AG09309 (cell line): ENCODE data around the gene CEP97.
A peak's percentile ranks its signal among the peaks of the same experiment; 100 is the strongest.
"Not testable (repeated sequence)": the region's sequence is repeated elsewhere in the genome, so short reads cannot be mapped to it uniquely, and the experiment has no call there.

Experiments
- DNase-seq: peaks from one replicate; pipeline ENCODE4 v3.0.0-alpha.2; 2010; ENCODE audit warnings: low read depth
- H3K4me3 ChIP-seq: 2 replicates; pipeline ENCODE4 v1.5.1; 2011; ENCODE audit warnings: mild to moderate bottlenecking, low read depth, low read length, moderate library complexity; ENCODE audit not compliant: control insufficient read depth
- CTCF ChIP-seq: IDR thresholded peaks from 2 replicates; pipeline ENCODE4 v1.5.1; 2011; ENCODE audit warnings: mild to moderate bottlenecking, low read depth, low read length, inconsistent platforms; ENCODE audit not compliant: insufficient read depth, control insufficient read depth; ENCODE audit errors: missing control alignments

The CEP97 gene

GRCh38 chr3:101693540-101693939, 30.9 kb upstream of the CEP97 start:
- H3K4me3 ChIP-seq, DNase-seq: not testable (repeated sequence)
- peak; percentile 55 for TF ChIP-seq CTCF

- not testable (repeated sequence) for DNase-seq, H3K4me3 ChIP-seq
Observed at GRCh38 chr3:101694836-101695235, 29.6 kb upstream of the CEP97 start.

- no peak overlapping the region for H3K4me3 ChIP-seq
- no peak for DNase-seq
- TF ChIP-seq CTCF, result peak; percentile 57
Observed at GRCh38 chr3:101695779-101696372, 28.5 kb upstream of the CEP97 start.

- TF ChIP-seq CTCF, result no peak
- no peak overlapping the region for H3K4me3 ChIP-seq
- DNase-seq, result no peak
Observed at GRCh38 chr3:101701696-101702634, 22.4 kb upstream of the CEP97 start.

- TF ChIP-seq CTCF, result no peak
- no peak overlapping the region for H3K4me3 ChIP-seq
Observed at GRCh38 chr3:101702726-101703125, 21.7 kb upstream of the CEP97 start.

GRCh38 chr3:101703169-101703568, 21.2 kb upstream of the CEP97 start:
- H3K4me3 ChIP-seq, result no peak overlapping the region
- TF ChIP-seq CTCF, result no peak
- DNase-seq, result no peak

More at GRCh38 chr3:101702726-101703125, 21.7 kb upstream of the CEP97 start:
- DNase-seq, result no peak

GRCh38 chr3:101704639-101705038, 19.8 kb upstream of the CEP97 start:
- not testable (repeated sequence) for DNase-seq, H3K4me3 ChIP-seq
